GM18951 (cell line): ENCODE measurements around the gene TEX48.

Experiments used
- POLR2A ChIP-seq: IDR thresholded peaks from 4 replicates; pipeline ENCODE4 v1.6.1; 2011; ENCODE audit warnings: mild to moderate bottlenecking; ENCODE audit not compliant: insufficient read length, insufficient read depth; ENCODE audit errors: extremely low read depth
- in situ Hi-C: fragments of 300-500 bp; cut with MboI; formaldehyde crosslinking; loops from one replicate; pipeline ENCODE4 v1.12.0; 2022; ENCODE audit warnings: low sequenced_read_pairs, mixed read lengths, inconsistent platforms; ENCODE audit not compliant: unreplicated experiment

TEX48 gene

GRCh38 chr9:114674076-114674797 lies 7.8 kb downstream of the TEX48 start:
- no peak for TF ChIP-seq POLR2A
- in situ Hi-C loops, result loop anchor here (5.0 kb wide), 1 partner anchor 338 kb away; no protein-coding TSS in a partner anchor

- TF ChIP-seq POLR2A, result no peak
- in situ Hi-C loops, result loop anchor here (5.0 kb wide), 1 partner anchor 341 kb away; no protein-coding TSS in a partner anchor
These were observed 10.4 kb downstream of the TEX48 start for GRCh38 chr9:114671605-114672004.

DNA sequence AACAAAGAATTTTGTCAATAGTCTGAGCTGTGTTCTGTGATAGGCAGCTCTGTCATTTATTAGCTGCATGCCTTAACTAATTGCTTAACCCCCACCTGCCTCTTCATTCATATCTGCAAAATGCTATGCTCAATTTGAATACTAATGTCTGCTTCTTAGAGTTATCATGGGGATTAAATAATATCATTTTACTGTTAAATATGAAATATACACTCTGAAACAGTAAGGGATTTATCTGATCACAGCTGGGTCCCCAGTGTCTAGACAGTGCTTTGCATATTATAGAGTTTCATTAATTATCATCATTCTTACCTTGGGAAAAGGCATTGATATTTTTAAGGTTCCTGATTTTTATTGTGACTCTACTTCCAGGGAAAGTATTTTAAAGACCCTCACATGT lies 12.0 kb downstream of the TEX48 start:
- TF ChIP-seq POLR2A, result no peak
- in situ Hi-C loops, result loop anchor here (5.0 kb wide), 1 partner anchor 342 kb away; no protein-coding TSS in a partner anchor

DNA sequence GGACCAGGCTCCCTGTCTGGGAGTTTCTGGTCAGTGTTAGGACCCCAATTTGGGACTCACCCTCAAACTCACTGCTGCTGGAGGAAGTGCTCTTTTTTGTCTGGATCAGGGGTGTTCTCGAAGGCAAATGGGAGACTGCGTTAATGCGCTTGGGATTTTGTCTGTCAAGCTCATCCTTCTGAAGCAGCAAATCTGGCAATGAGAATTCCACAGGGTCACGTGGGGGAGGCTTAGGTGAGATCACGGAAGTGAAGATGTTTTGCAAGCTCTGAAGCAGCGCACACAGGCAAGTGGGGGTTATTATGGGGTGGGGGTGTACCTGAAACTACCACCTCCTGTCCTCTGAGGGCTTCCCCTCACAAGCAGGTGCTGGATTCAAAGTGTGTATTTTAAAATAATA lies 13.8 kb downstream of the TEX48 start:
- in situ Hi-C loops, result no loop called here
- no peak for TF ChIP-seq POLR2A

DNA sequence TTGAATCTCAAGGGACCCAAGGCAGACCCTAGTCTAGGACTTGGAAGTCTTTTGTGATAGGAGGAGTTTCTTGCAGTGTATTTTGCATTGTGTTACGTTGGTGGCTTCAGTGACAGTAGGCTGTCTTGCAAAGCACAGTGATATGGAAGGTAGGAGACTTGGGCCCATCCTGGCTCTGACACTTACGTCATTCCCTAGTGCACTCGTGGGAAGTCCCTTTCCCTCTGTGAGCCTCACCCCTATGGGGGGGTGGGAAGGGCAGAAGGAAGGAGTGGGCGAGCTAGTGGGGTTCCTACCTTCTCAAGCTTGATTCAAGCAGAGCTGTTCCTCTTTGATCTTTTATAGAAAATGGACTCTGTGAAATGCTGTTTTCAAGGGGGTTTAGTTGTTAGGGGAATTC lies 15.1 kb downstream of the TEX48 start:
- TF ChIP-seq POLR2A, result no peak
- in situ Hi-C loops, result no loop called here

DNA sequence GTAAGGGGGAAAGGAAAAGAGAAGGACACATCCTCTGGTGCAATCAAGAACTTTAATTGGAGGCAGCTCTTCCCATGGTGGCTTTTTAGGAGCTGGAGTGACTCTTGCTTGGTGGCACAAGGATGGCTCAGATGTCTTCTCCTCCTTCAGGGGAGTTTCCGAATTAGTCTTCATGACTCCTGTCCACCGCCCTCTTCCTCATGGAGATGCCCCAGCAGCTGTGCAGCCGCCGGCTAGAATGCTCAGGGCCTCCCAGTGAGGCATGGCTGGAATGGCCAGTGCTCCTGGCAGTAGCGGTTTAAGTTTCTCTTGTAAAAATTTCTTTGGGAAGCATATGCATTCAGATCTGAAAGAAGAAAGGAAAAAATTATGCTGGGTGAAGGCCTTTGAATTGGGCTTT lies 15.6 kb downstream of the TEX48 start:
- in situ Hi-C loops, result no loop called here
- no peak for TF ChIP-seq POLR2A

- in situ Hi-C loops, result no loop called here
- no peak for TF ChIP-seq POLR2A
These were observed 17.8 kb downstream of the TEX48 start for GRCh38 chr9:114664181-114664580.

DNA sequence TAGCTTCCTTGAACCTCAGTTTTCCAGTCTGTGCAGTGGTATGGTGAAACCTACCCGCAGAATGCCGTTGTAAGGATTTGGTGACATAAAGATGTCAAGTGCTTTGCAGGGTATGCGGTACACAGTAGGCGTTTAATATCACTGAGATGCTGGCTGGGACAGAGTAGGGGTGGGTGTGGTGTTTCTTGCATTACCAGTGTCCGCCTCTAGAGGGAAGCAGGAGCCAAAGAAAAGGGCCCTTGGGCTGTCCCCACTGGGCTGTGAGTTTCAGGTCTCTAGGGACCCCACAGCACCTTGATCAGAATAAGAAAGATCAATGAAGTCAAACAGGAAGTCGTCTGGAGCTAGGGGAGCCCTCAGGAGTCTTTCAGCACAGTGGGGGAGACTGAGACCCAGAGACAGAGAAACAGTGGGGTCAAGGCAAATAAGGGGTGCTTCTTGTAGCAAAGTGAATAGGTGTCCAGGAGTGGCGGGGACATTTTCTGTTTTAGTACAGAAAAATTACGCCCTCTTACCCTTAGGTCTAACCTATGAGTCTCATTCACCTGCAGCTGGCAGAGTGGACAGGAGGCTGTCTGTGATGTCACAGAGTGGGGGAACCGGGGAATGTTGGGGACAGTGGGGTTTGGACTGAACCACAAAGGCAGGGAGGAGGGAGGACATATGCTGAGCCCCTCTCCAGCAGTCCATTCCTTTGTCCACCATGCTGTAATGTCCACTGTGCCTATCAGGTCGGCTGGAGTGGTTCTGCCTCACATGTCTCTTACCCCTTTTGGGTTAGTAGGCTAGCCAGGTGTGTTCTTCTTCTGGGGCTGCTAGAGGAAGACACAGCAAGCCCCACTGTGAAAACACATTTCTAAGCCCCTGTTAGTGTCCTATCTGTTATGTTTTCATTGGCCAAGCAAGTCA lies 19.7 kb downstream of the TEX48 start:
- in situ Hi-C loops, result no loop called here
- TF ChIP-seq POLR2A, result no peak

DNA sequence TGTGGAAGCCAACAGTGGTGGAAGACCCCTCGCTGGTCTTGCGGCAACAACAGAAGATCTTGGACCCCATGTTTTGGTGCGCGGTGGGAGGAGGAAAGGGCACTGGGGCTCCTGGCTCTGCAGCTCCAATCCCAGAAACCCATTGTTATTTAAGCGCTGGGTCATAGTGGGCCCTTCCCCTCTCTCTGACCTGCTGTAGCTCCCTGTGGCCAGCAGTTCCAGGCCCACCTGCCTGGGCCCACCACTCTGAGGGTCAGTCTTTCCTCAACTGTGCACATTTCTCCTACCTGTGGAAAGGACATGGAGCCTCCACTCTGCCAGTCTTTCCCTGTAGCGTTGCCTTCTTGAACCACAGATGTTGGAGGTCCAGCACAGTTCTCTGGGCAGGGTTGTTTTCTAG lies 24.3 kb downstream of the TEX48 start, which contains the start of gene TEX53:
TSS of gene TEX53 (minus strand) at position 101 of the 400 bp plus-strand sequence. CDS start at position 70, 31 bp downstream.
- in situ Hi-C loops, result no loop called here
- no peak for TF ChIP-seq POLR2A

GRCh38 chr9:114656301-114656700 lies 25.7 kb downstream of the TEX48 start:
- in situ Hi-C loops, result no loop called here
- TF ChIP-seq POLR2A, result no peak

GRCh38 chr9:114655689-114656088 lies 26.3 kb downstream of the TEX48 start:
- in situ Hi-C loops, result no loop called here

DNA sequence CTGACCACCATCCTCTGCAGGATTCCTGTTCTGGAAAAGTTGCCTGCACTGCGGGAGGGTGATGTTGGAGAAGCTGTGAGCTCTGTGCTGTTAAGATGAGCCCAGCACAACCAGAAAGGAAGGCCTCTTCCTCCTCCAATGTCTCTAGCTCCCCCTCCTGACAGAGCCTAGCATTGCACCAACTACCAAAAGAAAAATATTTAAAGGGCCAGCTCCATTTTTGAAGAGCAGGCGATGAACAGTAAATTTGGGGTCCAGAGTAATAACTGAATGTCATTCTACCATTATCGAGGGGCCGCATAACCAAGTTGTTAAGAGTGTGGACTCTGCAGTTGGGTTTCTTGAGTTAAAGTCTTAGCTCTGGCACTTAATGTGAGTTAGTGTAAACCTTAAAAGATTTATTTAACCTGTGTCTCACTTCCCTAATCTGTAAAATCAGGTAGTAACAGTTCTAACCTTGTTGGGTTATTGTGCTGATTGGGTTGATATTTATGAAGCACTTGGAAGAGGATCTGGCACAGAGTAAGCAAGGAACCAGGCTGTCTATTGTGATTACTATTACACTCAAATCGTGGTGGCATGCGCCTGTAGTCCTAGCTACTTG lies 28.3 kb downstream of the TEX48 start:
- in situ Hi-C loops, result no loop called here
- no peak for TF ChIP-seq POLR2A

More at GRCh38 chr9:114655689-114656088, 26.3 kb downstream of the TEX48 start:
- no peak for TF ChIP-seq POLR2A

DNA sequence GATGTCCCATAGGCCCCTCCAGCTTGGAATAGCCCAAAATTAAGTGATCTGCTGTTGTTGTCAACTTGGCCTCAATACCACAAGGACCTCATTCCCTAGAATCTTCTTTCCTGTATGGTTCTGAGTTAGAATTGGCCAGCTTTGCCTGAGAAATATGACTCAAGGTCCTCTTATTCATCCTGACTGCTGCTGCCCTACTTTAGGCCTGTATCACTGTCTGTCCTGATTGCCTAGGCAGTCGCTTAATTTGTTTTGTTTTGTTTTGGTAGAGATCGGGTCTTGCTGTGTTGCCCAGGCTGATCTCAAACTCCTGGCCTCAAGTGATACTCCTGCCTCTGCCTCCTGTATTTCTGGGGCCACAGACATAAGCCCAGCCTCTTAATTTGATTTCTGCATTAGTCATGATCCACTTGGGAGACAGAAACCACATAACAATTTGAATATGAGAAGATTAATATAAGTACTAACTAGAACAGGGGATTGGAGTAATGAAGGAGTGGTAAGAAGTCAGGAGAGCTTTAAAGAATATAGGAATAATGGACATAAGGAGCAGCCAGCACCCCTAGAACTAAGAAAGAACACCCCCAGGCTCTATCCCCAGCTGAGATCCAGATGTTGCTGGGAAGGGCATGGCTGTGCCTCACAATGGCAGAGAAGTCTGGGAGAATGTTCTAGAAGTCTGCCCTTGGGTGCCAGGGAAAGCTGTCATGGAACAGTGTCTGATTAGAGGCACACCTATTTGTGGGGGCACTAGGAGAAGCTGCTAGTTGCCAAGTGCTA lies 29.0 kb downstream of the TEX48 start:
- in situ Hi-C loops, result no loop called here
- no peak for TF ChIP-seq POLR2A

DNA sequence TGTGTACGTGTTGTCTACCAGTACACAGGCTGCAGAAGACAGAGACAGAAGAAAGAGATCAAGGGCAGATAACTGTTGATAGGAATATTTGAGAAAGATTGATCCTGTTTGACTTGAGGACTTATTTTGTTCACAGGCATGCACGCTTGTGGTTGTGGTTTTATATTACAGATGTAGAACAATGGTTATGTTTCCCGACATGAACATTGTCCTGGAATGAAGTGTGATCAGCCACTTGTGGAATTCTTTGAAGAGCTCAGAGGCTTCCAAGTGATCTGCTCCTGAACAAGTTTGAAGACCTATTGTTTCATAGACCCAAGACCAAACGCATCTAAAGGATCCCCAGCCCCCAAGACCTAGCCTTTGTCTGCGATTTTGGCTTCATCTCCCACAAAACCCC lies 38.1 kb downstream of the TEX48 start:
- in situ Hi-C loops, result loop anchor here (10.0 kb wide), 1 partner anchor 229 kb away; no protein-coding TSS in a partner anchor
- TF ChIP-seq POLR2A, result no peak
